Pancreas (tissue), 10 donors: ENCODE measurements around the gene CHRNB2. TPM values are rescaled to one million over a fixed set of nuclear protein-coding genes. Genes with fewer than 3 reads are reported as not detected.

Experiments used
- ATAC-seq, 4 donors: fragments of 200-7000 bp; cut with Tn5 transposase; one replicate each; pipeline versions ENCODE4 v1.8.0 to v1.9.1; 2020; ENCODE audit warnings: mild to moderate bottlenecking in 4 of 4, moderate library complexity in 4 of 4
- DNase-seq, 6 donors: peaks; one replicate each; pipeline ENCODE4 v3.0.0-alpha.2; 2020
- FAIRE-seq: peaks from 2 replicates; lab custom pipeline; 2012; peaks lifted over from hg19 to GRCh38; lab: Jason Lieb, UNC
- H3K27ac ChIP-seq, 4 donors: fragments of 200-600 bp; sonication (generic); 1 replicate in 3 of 4; 2 replicates in 1 of 4; pipeline versions ENCODE4 v1.5.0 to v1.8.0; 2020
- H3K27me3 ChIP-seq, 4 donors: fragments of 200-600 bp; one replicate each; pipeline ENCODE4 v1.8.0; 2021
- H3K36me3 ChIP-seq, 3 donors: fragments of 200-600 bp; sonication (generic) in 1 of 3; one replicate each; pipeline versions ENCODE4 v1.5.0 to v1.8.0; 2020 to 2021
- H3K4me1 ChIP-seq, 3 donors: fragments of 200-600 bp; one replicate each; pipeline ENCODE4 v1.8.0; 2021
- H3K4me3 ChIP-seq, 4 donors: fragments of 200-600 bp; sonication (generic) in 2 of 4; one replicate each; pipeline versions ENCODE4 v1.5.0 to v1.8.0; 2020 to 2021
- H3K9me3 ChIP-seq, 4 donors: fragments of 200-600 bp; one replicate each; pipeline ENCODE4 v1.8.0; 2021
- CTCF ChIP-seq, 4 donors: fragments of 200-600 bp; sonication (generic) in 3 of 4; IDR thresholded peaks; one replicate each; pipeline versions ENCODE4 v1.5.0 to v1.8.0; 2021; ENCODE audit warnings: antibody characterized with exemption in 4 of 4
- WGBS, 2 donors: extraction: QIAGEN DNeasy Blood & Tissue Kit; methylation state at CpG; one replicate each; pipeline ENCODE4 v1.1.7; 2013; 5-methylcytosine and 5-hydroxymethylcytosine counted together
- intact Hi-C, 3 donors: fragments of 100-400 bp; cut with DNase I; formaldehyde crosslinking; loops; one replicate each; pipeline versions ENCODE4 v1.11.1 to v1.14.2; 2022
- polyA plus RNA-seq, 2 donors: library from polyadenylated mRNA; stranded (reverse); fragments of 200-250 nt; gene quantifications; one replicate each; pipeline ENCODE4 v1.2.3, GENCODE V29; 2013
- total RNA-seq, 6 donors: library from RNA; stranded (reverse); fragmentation: NEBNext Ultra II Directional in 4 of 6; extraction: Animal tissue kit (Norgen Biotek cat#: 25700) in 4 of 6; gene quantifications; one replicate each; pipeline versions ENCODE4 v1.2.1 to v1.2.4, GENCODE V29; 2021 to 2023
- donor health status: healthy with polysubstance abuse.
- donor health status: DM: no; HTN: no; CAD: no; lungs with moderate emphysema.
- donor health status: DM: no; HTN: no; CAD: no.
- donor health status: control.
- donor health status: control.
- donor health status: Bipolar disorder and iron deficiency.
- donor health status: DM: yes; HTN: yes; CAD: no.
- donor health status: DM: no; HTN: no; CAD: no.
- donor health status: DM: no; HTN: no; CAD: no.
- donor health status: DM: yes; HTN: yes; CAD: no.

The CHRNB2 gene
- total and polyA plus RNA-seq, 8 donors = 0.32 to 3.1 (median 0.69) TPM

GRCh38 chr1:154586641-154587040 lies 19.1 kb downstream of the CHRNB2 start:
- no peak overlapping the region for H3K27ac ChIP-seq
- no peak for DNase-seq
- intact Hi-C loops = no loop called here
- FAIRE-seq = no peak
- no peak for TF ChIP-seq CTCF (IDR thresholded peaks at IDR 0.05)
- H3K36me3 ChIP-seq = peaks cover 13 to 94% (median 83%) of the 10 kb centered on the region in 3 donors
- no peaks in the 10 kb centered on the region for H3K27me3 ChIP-seq
- ATAC-seq = no peak
- WGBS, 2 donors = 95 to 96% methylated on average over 6 of the region's 6 CpGs
- H3K4me3 ChIP-seq = no peak overlapping the region
- no peaks in the 10 kb centered on the region for H3K9me3 ChIP-seq
- H3K4me1 ChIP-seq = no peaks in the 10 kb centered on the region

GRCh38 chr1:154589780-154590179 lies 22.2 kb downstream of the CHRNB2 start:
- intact Hi-C loops = no loop called here
- DNase-seq = no peak
- H3K27me3 ChIP-seq = no peaks in the 10 kb centered on the region
- no peak overlapping the region for H3K4me3 ChIP-seq
- no peaks in the 10 kb centered on the region for H3K9me3 ChIP-seq
- H3K4me1 ChIP-seq = no peaks in the 10 kb centered on the region
- H3K36me3 ChIP-seq = peaks cover 10 to 79% (median 73%) of the 10 kb centered on the region in 3 donors
- ATAC-seq = no peak
- TF ChIP-seq CTCF (IDR thresholded peaks at IDR 0.05) = no peak
- WGBS, 2 donors = 79 to 80% methylated on average over 10 of the region's 10 CpGs
- FAIRE-seq = no peak
- H3K27ac ChIP-seq = no peak overlapping the region

GRCh38 chr1:154590756-154591155 lies 23.2 kb downstream of the CHRNB2 start:
- H3K27me3 ChIP-seq = no peaks in the 10 kb centered on the region
- no peak for TF ChIP-seq CTCF (IDR thresholded peaks at IDR 0.05)
- H3K4me1 ChIP-seq = no peaks in the 10 kb centered on the region
- peaks cover 10 to 74% (median 72%) of the 10 kb centered on the region in 3 donors for H3K36me3 ChIP-seq
- FAIRE-seq (no peak), DNase-seq (no peak), ATAC-seq (no peak)
- H3K27ac ChIP-seq = no peak overlapping the region
- 49 to 59% methylated on average over 5 of the region's 5 CpGs for WGBS, 2 donors
- no peak overlapping the region for H3K4me3 ChIP-seq
- intact Hi-C loops = no loop called here
- H3K9me3 ChIP-seq = no peaks in the 10 kb centered on the region

GRCh38 chr1:154591206-154591605 lies 23.6 kb downstream of the CHRNB2 start:
- Histone ChIP-seq H3K27me3 (no peaks in the 10 kb centered on the region), H3K9me3 (no peaks in the 10 kb centered on the region), H3K4me3 (no peak overlapping the region), H3K27ac (no peak overlapping the region), H3K4me1 (no peaks in the 10 kb centered on the region), H3K36me3 (peaks cover 10 to 74% (median 73%) of the 10 kb centered on the region in 3 donors)
- intact Hi-C loops = no loop called here
- DNase-seq = no peak
- no peak for ATAC-seq
- no peak for FAIRE-seq
- WGBS, 2 donors = 93 to 98% methylated on average over 7 of the region's 7 CpGs
- no peak for TF ChIP-seq CTCF (IDR thresholded peaks at IDR 0.05)

- H3K27me3 ChIP-seq = no peaks in the 10 kb centered on the region
- no peaks in the 10 kb centered on the region for H3K4me1 ChIP-seq
- H3K36me3 ChIP-seq = peaks cover 5 to 73% (median 73%) of the 10 kb centered on the region in 3 donors
- no peak overlapping the region for H3K4me3 ChIP-seq
- TF ChIP-seq CTCF (IDR thresholded peaks at IDR 0.05) = no peak
- no peak for FAIRE-seq
- H3K27ac ChIP-seq = no peak overlapping the region
- intact Hi-C loops = no loop called here
- no peak for ATAC-seq
- no peaks in the 10 kb centered on the region for H3K9me3 ChIP-seq
- DNase-seq = no peak
Measured at GRCh38 chr1:154593390-154593789, 25.8 kb downstream of the CHRNB2 start.
